ENCODE results near the gene RHBDL1.
A peak's percentile ranks its signal among the peaks of the same experiment; 100 is the strongest.

RHBDL1 gene

GRCh38 chr16:675884-676564 is 553 bp downstream of the RHBDL1 start:
- DNase-seq (ENCODE audit: low read depth): no peak

GRCh38 chr16:676565-676902 is 1.1 kb downstream of the RHBDL1 start:
- no peak for DNase-seq (ENCODE audit: low read depth)

GRCh38 chr16:676913-677312 is 1.4 kb downstream of the RHBDL1 start:
- DNase-seq (ENCODE audit: low read depth): no peak

GRCh38 chr16:677316-678190 is 2.1 kb downstream of the RHBDL1 start:
- no peak for DNase-seq (ENCODE audit: low read depth)

- DNase-seq (ENCODE audit: low read depth): no peak
These were observed 2.9 kb downstream of the RHBDL1 start for GRCh38 chr16:678209-678857.

GRCh38 chr16:678858-679813 is 3.7 kb downstream of the RHBDL1 start:
- no peak for DNase-seq (ENCODE audit: low read depth)

GRCh38 chr16:679814-680624 is 4.5 kb downstream of the RHBDL1 start, which contains the start of gene STUB1:
Gene STUB1 (plus strand): TSS chr16:680410. CDS start chr16:680526, 116 bp downstream.
- DNase-seq (ENCODE audit: low read depth): peak; percentile 85

GRCh38 chr16:680625-680945 is 5.1 kb downstream of the RHBDL1 start:
- no peak for DNase-seq (ENCODE audit: low read depth)

GRCh38 chr16:680967-681745 is 5.7 kb downstream of the RHBDL1 start:
- no peak for DNase-seq (ENCODE audit: low read depth)

- no peak for DNase-seq (ENCODE audit: low read depth)
These were observed 6.4 kb downstream of the RHBDL1 start for GRCh38 chr16:681746-682427.

- no peak for DNase-seq (ENCODE audit: low read depth)
These were observed 7.3 kb downstream of the RHBDL1 start for GRCh38 chr16:682493-683395.

- DNase-seq (ENCODE audit: low read depth): no peak
These were observed 8.1 kb downstream of the RHBDL1 start for GRCh38 chr16:683396-684070.

GRCh38 chr16:684071-684794 is 8.8 kb downstream of the RHBDL1 start, which contains the start of gene JMJD8:
Gene JMJD8 (minus strand): TSS chr16:684334. CDS start chr16:684319, 15 bp downstream.
- peak; percentile 97 for DNase-seq (ENCODE audit: low read depth)

GRCh38 chr16:684961-685696 is 9.7 kb downstream of the RHBDL1 start:
- DNase-seq (ENCODE audit: low read depth): no peak

- no peak for DNase-seq (ENCODE audit: low read depth)
These were observed 10.5 kb downstream of the RHBDL1 start for GRCh38 chr16:685967-686366.

GRCh38 chr16:686459-687260 is 11.2 kb downstream of the RHBDL1 start:
- DNase-seq (ENCODE audit: low read depth): no peak
